ENCODE results near the gene TRIO. TPM values are rescaled to one million over a fixed set of nuclear protein-coding genes. Genes with fewer than 3 reads are reported as not detected.
A peak's percentile ranks its signal among the peaks of the same experiment; 100 is the strongest.

The TRIO gene
- total and polyA plus RNA-seq, 10 of the 15 experiments (the other 5 are each of a cell fraction or from before 2014, with no cell fraction given): 5.1 to 96.4 (median 44.6) TPM

DNA sequence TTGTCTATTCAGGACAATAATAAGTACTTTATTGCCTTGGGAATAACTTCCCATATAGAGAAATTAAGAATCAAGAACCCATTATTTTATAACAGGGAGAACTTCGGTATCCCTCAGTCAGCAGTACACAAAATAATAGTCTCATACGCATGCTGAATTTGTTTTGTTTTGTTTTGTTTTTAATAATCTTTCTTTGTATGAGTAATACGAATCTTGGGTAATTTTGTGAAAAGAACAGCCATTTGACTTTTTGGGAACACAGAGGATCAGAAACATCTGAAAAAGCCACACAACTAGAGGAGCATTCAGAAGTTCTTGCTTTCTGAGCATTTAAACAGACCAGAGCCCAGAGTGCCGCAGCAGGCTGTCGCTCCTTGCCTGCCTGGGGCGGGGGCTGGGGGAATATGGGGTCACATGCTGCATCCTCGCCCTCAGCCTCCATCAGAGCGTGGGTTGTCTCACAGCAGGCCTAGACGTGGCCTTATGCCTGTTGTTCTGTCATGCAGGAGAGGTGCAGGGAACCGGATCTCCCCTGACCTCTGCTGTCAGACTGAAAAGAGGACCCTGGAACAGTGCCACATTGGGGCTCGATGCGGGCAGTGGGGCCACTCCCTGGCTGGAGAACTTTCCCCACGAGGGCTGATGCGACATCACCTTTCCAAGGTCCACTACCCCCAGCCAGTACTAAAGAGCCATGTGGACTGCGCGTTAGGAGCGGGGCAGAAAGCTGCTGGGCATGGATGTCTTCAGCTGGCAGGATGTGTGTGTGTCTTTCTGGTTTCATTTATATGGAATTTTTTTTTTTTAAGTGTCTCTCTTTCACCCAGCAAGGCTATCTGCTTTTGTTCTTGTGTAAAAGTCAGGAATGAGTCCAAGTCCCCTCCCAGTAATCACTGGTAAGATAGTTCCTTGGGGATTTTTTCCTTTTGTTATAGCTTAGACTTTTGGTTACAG lies 305.1 kb downstream of the TRIO start (continued):
- TF ChIP-seq CUX1 (IDR thresholded peaks at IDR 0.05; ENCODE audit: insufficient replicate concordance, low read depth, low read length) (no peak), BCL3 (IDR thresholded peaks at IDR 0.05; ENCODE audit: borderline replicate concordance, insufficient read depth, low read depth, low read length, poor library complexity, severe bottlenecking) (peak; percentile 72), FOXM1 (IDR thresholded peaks at IDR 0.05; ENCODE audit: low read depth, low read length) (peak; percentile 29; the same call in 1 of the 2 replicates), NKRF (conservative IDR thresholded peaks at IDR 0.05) (no peak), EGR1 (IDR thresholded peaks at IDR 0.05; ENCODE audit: borderline replicate concordance in 1 of 2, low read depth in 2 of 2, low read length in 2 of 2) (peak in 1 of 2 experiments; percentile 67; a peak in 1 of 3 replicates), PML (IDR thresholded peaks at IDR 0.05; ENCODE audit: low read length) (peak; percentile 28; the same call in 1 of the 2 replicates), E4F1 (IDR thresholded peaks at IDR 0.05; ENCODE audit: borderline replicate concordance, partially characterized antibody) (no peak), IRF3 (IDR thresholded peaks at IDR 0.05) (no peak), NFYA (IDR thresholded peaks at IDR 0.05; ENCODE audit: borderline replicate concordance, low read depth, low read length) (no peak), ETV6 (conservative IDR thresholded peaks at IDR 0.05 in 1 of 2, IDR thresholded peaks at IDR 0.05 in 1 of 2; ENCODE audit: borderline replicate concordance in 1 of 2, low read depth in 1 of 2) (no peak)
- TF ChIP-seq, protein P1, sequence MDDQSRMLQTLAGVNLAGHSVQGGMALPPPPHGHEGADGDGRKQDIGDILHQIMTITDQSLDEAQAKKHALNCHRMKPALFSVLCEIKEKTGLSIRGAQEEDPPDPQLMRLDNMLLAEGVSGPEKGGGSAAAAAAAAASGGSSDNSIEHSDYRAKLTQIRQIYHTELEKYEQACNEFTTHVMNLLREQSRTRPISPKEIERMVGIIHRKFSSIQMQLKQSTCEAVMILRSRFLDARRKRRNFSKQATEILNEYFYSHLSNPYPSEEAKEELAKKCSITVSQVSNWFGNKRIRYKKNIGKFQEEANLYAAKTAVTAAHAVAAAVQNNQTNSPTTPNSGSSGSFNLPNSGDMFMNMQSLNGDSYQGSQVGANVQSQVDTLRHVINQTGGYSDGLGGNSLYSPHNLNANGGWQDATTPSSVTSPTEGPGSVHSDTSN (IDR thresholded peaks at IDR 0.05; ENCODE audit: insufficient replicate concordance, low read depth, low read length): peak; percentile 1
